ENCODE data around the gene HEBP1.

Gene HEBP1

GRCh38 chr12:12945591-12945990, 54.5 kb downstream of the HEBP1 start:
- no peak for DNase-seq

DNA sequence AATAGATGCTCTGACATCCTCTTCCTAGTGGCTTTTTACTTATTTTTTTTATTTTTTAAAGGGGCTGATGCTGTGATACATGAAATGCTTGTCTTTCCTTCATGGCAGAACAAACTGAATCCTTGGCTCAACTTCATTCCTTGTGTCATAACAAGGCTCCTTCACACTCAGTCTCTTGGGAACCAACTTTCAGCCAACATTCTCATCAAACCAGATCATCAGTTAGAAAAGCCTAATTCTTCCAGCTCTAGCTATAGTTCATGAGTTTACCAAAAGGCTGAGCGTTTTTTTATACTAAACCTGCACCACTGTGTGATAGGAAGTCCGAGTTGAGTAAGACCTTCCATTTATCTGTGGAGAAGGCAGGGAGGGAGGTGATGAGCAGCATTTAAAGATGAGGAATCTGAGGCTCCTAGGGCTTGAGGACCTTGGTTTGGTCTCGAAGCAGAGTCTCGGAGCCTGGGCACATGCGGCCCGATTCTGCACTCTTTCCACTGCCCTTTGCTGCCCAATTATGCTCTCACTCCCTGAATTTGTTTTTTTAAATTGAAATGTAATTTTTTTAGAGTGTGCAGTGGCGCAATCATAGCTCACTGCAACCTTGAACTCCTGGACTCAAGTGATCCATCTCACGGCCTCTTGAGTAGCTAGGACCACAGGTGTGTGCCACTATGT, 56.3 kb downstream of the HEBP1 start:
- DNase-seq = no peak

DNA sequence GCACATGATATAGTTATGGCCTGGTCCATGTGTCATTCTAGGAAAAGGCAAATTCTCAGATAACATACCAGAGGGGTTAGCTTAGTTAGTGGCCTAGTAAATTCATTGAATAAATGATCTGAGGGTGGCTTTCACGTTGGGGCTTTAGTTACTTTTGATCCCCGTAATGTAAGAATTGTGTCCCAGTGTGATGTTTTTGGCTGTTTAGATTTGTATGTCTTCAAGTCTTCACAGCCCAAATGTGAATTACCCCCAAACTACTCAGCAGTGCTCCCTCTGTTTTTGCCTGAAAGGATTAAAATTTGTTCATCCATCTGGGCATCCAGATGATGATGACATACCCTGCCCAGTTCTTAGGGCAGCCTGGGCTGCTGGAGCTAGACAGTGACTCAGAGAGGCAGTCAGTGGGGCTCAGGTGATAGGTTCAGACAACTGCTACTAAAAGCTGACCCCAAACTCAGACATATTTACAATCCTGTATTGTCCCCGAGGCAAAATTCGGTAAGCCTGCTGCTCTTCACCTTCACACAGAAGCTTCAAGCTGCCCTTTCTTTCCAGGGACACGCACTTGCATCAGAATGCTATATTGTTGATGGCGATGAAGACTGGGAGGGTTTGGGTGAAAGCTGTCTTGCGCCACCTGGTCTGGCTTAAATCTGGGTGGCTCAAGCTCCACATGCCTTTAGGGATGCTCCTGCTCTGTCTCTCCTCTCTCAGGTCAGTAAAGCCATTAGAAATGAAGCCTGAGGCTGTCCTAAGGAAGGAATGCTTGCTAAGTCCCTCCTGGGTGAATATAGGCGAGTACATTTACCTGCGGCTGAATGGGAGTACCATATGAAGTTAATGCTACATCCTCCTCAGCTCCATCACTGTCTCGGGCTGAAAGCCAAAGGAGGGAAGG, 58.4 kb downstream of the HEBP1 start:
- no peak for DNase-seq

GRCh38 chr12:12939888-12940287, 60.2 kb downstream of the HEBP1 start:
- DNase-seq = no peak

GRCh38 chr12:12938541-12938940, 61.5 kb downstream of the HEBP1 start:
- no peak for DNase-seq

DNA sequence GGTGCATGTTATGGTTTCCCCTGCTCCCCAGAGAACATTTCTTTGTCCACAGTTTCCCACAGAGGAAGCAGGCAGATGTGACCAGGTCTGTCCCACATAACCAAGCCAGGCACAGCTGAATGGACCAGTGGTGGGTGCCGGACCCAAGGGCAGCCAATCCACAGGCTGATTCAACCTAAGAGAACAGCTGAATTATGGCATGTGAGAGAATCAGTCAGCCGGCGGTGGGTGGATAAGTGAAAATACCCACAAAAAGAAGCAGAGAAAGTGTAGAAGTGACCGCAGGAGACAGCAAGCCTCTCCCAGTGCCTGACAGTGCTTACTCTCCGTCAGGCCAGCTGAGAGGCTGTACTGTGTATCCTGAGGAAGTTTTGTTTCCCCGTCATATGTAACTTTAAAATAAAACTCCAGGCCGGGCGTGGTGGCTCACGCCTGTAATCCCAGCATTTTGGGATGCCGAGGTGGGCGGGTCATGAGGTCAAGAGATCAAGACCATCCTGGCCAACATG, 63.0 kb downstream of the HEBP1 start:
- no peak for DNase-seq

GRCh38 chr12:12934556-12934955, 65.5 kb downstream of the HEBP1 start:
- DNase-seq = no peak

DNA sequence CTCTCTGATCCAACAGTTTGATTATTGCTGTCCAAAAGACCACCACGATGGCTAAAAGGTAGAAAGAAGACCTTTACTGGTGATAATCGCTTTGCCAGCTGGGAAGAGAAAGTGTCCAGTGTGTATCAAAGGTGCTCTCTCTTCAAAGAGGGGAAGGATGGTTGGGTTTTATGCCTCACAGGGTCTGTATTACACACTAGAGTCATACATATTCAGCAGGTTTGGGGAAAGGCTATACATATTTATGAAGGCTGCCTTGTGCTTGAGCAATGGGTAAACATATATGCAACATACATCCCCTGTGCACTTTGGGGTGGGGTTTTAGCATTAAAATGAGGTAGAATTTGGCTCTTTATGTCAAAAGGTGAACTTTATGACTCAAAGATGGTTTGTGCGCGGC, 66.3 kb downstream of the HEBP1 start:
- DNase-seq = no peak

DNA sequence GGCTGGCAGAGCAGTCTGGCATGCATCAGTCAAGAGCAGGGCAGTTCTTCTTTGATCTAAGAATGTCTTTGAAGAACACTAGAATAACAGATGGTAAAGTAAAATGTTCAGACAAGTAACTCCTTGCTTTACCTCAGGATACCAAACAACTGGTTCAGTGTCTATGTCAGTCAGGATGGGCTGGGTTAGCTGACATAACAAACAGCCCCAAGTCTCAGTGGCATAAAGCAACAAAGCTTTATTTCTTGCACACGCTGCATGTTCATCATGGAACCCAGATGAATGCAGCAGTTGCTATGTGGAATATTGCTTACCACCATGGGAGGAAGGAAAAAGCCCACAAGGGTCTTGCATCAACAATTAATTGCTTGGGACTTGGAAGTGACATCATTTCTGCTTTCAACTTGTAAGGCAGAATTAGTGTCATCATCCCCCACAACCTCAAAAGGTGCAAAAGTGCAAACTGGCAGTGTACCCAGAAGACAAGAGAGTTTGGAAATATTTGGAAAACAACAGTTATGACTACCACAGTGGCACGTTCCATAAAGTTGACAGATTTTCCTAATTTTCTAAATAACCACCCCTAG, 69.3 kb downstream of the HEBP1 start:
- no peak for DNase-seq

- DNase-seq = no peak
These were observed 70.4 kb downstream of the HEBP1 start for GRCh38 chr12:12929696-12930095.

DNA sequence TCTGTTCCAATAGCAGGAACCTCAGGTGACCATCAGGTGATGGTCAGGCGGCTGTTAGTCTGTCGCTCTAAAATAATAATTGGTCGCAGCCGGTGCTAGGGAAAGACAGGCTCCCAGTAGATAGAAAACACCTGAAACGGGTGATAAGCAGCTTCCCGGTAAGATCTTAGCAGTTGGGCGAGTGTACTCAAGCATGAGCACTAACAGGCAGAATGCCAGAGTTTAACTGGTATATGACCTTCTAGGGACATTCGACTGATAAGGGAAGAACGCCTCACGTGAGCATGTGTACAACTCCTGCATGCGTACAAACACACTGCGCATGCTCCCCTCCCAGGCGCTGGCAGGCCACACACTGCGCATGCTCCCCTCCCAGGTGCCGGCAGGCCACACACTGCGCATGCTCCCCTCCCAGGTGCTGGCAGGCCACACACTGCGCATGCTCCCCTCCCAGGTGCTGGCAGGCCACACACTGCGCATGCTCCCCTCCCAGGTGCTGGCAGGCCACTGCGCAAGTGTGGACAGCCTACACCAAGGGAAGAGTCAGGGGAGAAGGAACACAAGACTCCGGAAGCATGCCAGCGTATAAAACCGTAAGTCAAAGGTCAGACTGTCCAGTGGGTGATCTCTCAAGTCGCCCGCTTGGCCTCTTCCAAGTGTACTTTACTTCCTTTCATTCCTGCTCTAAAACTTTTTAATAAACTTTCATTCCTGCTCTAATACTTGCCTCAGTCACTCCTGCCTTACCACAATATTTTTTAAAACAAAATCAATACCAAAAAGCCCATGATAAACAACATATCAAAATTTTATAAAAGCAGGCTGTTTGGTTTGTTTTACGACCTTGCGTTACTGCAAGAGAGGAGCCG, 72.6 kb downstream of the HEBP1 start:
- peak; percentile 72 for DNase-seq

DNA sequence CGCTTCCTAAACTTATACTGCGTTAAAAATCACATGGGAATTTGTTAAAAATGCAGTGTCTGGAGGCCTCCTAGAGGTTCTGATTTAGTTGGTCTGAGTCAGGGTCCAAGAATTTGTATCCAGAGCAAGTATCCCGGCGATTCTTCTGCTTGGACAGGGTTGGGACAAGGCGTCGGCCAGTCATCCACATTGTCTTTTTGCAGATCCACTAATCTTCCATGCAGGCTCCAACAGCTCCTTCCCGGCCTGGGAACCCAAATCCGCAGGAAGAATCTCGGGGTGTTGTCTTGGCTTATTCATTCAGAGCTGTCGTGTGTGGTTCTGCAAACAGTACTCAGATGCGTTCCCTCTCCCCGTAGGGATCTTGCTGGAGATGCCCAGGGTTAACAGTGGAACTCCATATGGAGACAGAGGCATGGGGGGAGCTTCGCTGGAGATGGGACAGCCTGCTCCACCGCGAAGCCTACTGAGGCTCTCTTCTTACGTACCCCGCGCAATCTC, 73.4 kb downstream of the HEBP1 start:
- DNase-seq = no peak

- no peak for DNase-seq
These were observed 74.7 kb downstream of the HEBP1 start for GRCh38 chr12:12925388-12925787.

Measured in NCI-H774 (cell line).